ENCODE results near the gene C15orf62. TPM values are rescaled to one million over a fixed set of nuclear protein-coding genes. Genes with fewer than 3 reads are reported as not detected.

Gene C15orf62
- polyA plus RNA-seq, 1 donor from 2014 or later, result not detected

DNA sequence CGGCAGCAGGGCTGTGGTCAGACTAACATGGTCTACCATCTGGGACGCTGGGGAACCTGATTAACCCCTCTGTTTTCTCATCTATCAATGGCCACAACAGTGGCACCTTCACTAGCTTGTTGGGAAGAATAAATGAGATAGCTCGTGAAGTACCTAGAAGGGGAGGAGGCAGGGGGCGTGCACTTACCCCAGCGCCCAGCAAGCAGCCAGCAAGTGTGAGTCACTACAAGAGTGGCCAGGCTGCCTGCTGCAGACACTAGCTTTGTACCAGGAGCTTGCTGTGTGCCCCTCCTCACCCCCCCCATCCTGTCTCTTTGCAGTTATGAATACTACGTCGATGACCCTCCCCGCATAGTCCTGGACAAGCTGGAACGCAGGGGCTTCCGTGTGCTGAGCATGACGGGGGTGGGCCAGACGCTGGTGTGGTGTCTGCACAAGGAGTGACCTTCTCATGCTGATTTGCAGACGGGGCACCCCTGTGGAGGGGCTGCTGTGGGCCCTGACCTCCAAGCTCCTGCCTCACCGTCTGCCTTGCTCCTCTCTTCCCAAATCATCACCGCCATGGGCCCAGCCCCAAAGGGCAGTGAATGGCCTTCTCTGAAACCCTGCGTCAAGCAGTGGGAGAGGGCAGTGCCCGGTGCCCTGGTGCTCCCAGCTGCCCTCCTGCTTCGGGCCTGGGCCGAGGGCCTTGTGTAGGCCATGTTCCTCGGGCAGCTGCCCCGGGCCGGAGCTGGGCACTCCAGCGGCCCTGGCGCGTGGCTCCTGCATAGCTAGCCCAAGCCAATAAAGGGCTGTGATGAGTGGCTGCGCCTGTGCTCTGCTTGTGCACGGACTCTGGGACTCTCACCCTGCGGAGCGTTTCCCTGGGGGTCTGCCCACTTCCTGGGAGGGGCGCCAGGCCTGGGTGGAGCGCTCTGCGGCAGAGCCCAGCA, 2.6 kb upstream of the C15orf62 start:
- no peaks in the 10 kb centered on the region for H3K36me3 ChIP-seq (ENCODE audit: insufficient read depth, low read length)
- H3K9me3 ChIP-seq (ENCODE audit: low read length), result no peaks in the 10 kb centered on the region
- no peaks in the 10 kb centered on the region for H3F3A ChIP-seq (ENCODE audit: insufficient read depth, low read length, poor library complexity, severe bottlenecking)
- H3K27me3 ChIP-seq (ENCODE audit: insufficient read depth, low read depth, low read length), result peaks cover 21% of the 10 kb centered on the region
- no peak overlapping the region for H2AFZ ChIP-seq (ENCODE audit: low read depth, low read length)
- no peak overlapping the region for H3K4me3 ChIP-seq (ENCODE audit: low read length)
- no peak overlapping the region for H3K4me2 ChIP-seq (ENCODE audit: low read length)
- H3K9me2 ChIP-seq (ENCODE audit: insufficient read depth, low read length), result no peaks in the 10 kb centered on the region
- H3K79me2 ChIP-seq (replicated peaks; ENCODE audit: insufficient read depth, low read length), result no peaks in the 10 kb centered on the region
- H4K20me1 ChIP-seq (ENCODE audit: insufficient read depth), result no peaks in the 10 kb centered on the region
- no peak overlapping the region for H3K27ac ChIP-seq (ENCODE audit: low read length)
- H3K9ac ChIP-seq (ENCODE audit: low read length), result no peak overlapping the region
- TF ChIP-seq, protein P1, sequence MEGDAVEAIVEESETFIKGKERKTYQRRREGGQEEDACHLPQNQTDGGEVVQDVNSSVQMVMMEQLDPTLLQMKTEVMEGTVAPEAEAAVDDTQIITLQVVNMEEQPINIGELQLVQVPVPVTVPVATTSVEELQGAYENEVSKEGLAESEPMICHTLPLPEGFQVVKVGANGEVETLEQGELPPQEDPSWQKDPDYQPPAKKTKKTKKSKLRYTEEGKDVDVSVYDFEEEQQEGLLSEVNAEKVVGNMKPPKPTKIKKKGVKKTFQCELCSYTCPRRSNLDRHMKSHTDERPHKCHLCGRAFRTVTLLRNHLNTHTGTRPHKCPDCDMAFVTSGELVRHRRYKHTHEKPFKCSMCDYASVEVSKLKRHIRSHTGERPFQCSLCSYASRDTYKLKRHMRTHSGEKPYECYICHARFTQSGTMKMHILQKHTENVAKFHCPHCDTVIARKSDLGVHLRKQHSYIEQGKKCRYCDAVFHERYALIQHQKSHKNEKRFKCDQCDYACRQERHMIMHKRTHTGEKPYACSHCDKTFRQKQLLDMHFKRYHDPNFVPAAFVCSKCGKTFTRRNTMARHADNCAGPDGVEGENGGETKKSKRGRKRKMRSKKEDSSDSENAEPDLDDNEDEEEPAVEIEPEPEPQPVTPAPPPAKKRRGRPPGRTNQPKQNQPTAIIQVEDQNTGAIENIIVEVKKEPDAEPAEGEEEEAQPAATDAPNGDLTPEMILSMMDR (IDR thresholded peaks at IDR 0.05; ENCODE audit: poor library complexity, severe bottlenecking), result no peak
- TF ChIP-seq, protein P2, sequence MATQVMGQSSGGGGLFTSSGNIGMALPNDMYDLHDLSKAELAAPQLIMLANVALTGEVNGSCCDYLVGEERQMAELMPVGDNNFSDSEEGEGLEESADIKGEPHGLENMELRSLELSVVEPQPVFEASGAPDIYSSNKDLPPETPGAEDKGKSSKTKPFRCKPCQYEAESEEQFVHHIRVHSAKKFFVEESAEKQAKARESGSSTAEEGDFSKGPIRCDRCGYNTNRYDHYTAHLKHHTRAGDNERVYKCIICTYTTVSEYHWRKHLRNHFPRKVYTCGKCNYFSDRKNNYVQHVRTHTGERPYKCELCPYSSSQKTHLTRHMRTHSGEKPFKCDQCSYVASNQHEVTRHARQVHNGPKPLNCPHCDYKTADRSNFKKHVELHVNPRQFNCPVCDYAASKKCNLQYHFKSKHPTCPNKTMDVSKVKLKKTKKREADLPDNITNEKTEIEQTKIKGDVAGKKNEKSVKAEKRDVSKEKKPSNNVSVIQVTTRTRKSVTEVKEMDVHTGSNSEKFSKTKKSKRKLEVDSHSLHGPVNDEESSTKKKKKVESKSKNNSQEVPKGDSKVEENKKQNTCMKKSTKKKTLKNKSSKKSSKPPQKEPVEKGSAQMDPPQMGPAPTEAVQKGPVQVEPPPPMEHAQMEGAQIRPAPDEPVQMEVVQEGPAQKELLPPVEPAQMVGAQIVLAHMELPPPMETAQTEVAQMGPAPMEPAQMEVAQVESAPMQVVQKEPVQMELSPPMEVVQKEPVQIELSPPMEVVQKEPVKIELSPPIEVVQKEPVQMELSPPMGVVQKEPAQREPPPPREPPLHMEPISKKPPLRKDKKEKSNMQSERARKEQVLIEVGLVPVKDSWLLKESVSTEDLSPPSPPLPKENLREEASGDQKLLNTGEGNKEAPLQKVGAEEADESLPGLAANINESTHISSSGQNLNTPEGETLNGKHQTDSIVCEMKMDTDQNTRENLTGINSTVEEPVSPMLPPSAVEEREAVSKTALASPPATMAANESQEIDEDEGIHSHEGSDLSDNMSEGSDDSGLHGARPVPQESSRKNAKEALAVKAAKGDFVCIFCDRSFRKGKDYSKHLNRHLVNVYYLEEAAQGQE (IDR thresholded peaks at IDR 0.05; ENCODE audit: borderline replicate concordance), result no peak
- TF ChIP-seq EZH2 (IDR thresholded peaks at IDR 0.05; ENCODE audit: borderline replicate concordance, insufficient read depth, low read length, poor library complexity, severe bottlenecking) (no peak), SMC3 (conservative IDR thresholded peaks at IDR 0.05; ENCODE audit: poor library complexity) (no peak), RAD21 (conservative IDR thresholded peaks at IDR 0.05) (no peak), TAF1 (IDR thresholded peaks at IDR 0.05; ENCODE audit: low read depth) (no peak), EP300 (conservative IDR thresholded peaks at IDR 0.05; ENCODE audit: poor library complexity, severe bottlenecking) (no peak), MXI1 (conservative IDR thresholded peaks at IDR 0.05; ENCODE audit: poor library complexity, severe bottlenecking) (no peak), POLR2AphosphoS5 (IDR thresholded peaks at IDR 0.05) (no peak)

DNA sequence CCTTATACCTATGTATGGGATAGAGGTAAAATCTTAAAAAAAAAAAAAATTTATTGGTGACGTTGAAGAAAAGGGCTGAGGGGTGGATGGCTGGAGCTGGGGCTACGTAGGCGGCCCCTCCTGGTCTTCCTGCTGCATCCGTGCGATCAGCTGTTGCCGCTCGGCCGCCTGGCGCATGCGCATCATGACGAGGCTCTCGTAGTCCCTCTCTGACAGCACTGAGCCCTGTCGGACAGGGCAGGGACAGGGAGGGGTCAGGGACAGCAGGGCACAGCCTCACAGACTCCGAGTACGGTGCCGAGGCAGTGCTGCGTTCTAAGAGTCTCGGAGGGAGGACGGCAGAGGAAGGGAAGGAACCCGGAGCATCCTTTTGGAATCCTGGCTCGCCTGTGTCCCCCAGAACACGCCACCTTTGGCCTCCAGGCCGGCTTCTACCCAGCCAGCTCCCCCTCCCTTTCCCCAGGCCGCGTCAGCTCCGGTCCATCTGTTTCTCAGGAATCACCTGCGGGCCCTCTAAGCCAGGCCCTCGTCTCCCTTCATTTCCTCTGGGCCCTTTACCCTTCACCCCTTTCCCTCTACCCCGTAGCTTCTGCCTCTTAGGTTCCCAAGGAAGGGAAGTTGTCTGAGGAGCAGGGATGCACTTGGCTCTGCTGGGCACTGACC, 1.8 kb upstream of the C15orf62 start:
- no peak overlapping the region for H3K9ac ChIP-seq (ENCODE audit: low read length)
- H3K4me3 ChIP-seq (ENCODE audit: low read length), result no peak overlapping the region
- no peaks in the 10 kb centered on the region for H3K79me2 ChIP-seq (replicated peaks; ENCODE audit: insufficient read depth, low read length)
- H3K9me2 ChIP-seq (ENCODE audit: insufficient read depth, low read length), result no peaks in the 10 kb centered on the region
- H3F3A ChIP-seq (ENCODE audit: insufficient read depth, low read length, poor library complexity, severe bottlenecking), result no peaks in the 10 kb centered on the region
- TF ChIP-seq, protein P1 (IDR thresholded peaks at IDR 0.05; ENCODE audit: poor library complexity, severe bottlenecking), result no peak
- TF ChIP-seq RAD21 (conservative IDR thresholded peaks at IDR 0.05) (no peak), EP300 (conservative IDR thresholded peaks at IDR 0.05; ENCODE audit: poor library complexity, severe bottlenecking) (no peak), EZH2 (IDR thresholded peaks at IDR 0.05; ENCODE audit: borderline replicate concordance, insufficient read depth, low read length, poor library complexity, severe bottlenecking) (no peak), MXI1 (conservative IDR thresholded peaks at IDR 0.05; ENCODE audit: poor library complexity, severe bottlenecking) (no peak), SMC3 (conservative IDR thresholded peaks at IDR 0.05; ENCODE audit: poor library complexity) (no peak), POLR2AphosphoS5 (IDR thresholded peaks at IDR 0.05) (no peak), TAF1 (IDR thresholded peaks at IDR 0.05; ENCODE audit: low read depth) (no peak)
- TF ChIP-seq, protein P2 (IDR thresholded peaks at IDR 0.05; ENCODE audit: borderline replicate concordance), result no peak
- H3K36me3 ChIP-seq (ENCODE audit: insufficient read depth, low read length), result no peaks in the 10 kb centered on the region
- peaks cover 20% of the 10 kb centered on the region for H3K27me3 ChIP-seq (ENCODE audit: insufficient read depth, low read depth, low read length)
- H3K4me2 ChIP-seq (ENCODE audit: low read length), result no peak overlapping the region
- H4K20me1 ChIP-seq (ENCODE audit: insufficient read depth), result no peaks in the 10 kb centered on the region
- no peak overlapping the region for H3K27ac ChIP-seq (ENCODE audit: low read length)
- H3K9me3 ChIP-seq (ENCODE audit: low read length), result no peaks in the 10 kb centered on the region
- no peak overlapping the region for H2AFZ ChIP-seq (ENCODE audit: low read depth, low read length)

Data from neural cell (in vitro differentiated cells).